ENCODE data around the gene ADCY3.
"Not testable (repeated sequence)": the region's sequence is repeated elsewhere in the genome, so short reads cannot be mapped to it uniquely, and the experiment has no call there.

The ADCY3 gene

GRCh38 chr2:24809316-24810007 is 110.6 kb downstream of the ADCY3 start:
- no peak for DNase-seq (ENCODE audit: low spot score)

GRCh38 chr2:24806661-24807036 is 113.4 kb downstream of the ADCY3 start:
- DNase-seq (ENCODE audit: low spot score) = no peak

GRCh38 chr2:24805811-24806660 is 114.0 kb downstream of the ADCY3 start:
- DNase-seq (ENCODE audit: low spot score) = not testable (repeated sequence)

DNA sequence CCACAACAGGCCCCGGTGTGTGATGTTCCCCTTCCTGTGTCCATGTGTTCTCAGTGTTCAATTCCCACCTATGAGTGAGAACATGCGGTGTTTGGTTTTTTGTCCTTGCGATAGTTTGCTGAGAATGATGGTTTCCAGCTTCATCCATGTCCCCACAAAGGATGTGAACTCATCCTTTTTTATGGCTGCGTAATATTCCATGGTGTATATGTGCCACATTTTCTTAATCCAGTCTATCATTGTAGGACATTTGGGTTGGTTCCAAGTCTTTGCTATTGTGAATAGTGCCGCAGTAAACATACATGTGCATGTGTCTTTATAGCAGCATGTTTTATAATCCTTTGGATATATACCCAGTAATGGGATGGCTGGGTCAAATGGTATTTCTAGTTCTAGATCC is 119.5 kb downstream of the ADCY3 start:
- DNase-seq (ENCODE audit: low spot score) = not testable (repeated sequence)

DNA sequence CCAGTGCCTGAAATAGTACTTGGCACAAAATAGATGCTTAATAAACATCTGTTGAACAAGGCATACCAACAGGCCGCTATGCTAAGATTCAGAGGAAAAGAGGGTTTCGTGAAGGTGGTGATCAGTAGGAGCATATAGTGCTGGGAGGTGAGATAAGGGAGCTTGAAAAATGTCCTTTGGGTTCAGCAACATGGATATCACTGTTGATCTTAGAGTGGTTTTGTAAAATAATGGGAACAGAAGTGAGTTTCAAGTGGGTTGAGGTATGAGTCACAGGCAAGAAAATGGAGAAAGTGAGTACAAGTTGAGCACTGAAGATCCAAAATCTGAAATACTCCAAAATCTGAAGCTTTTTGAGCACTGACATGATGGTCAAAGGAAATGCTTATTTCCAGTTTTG is 122.4 kb downstream of the ADCY3 start:
- no peak for DNase-seq (ENCODE audit: low spot score)

DNA sequence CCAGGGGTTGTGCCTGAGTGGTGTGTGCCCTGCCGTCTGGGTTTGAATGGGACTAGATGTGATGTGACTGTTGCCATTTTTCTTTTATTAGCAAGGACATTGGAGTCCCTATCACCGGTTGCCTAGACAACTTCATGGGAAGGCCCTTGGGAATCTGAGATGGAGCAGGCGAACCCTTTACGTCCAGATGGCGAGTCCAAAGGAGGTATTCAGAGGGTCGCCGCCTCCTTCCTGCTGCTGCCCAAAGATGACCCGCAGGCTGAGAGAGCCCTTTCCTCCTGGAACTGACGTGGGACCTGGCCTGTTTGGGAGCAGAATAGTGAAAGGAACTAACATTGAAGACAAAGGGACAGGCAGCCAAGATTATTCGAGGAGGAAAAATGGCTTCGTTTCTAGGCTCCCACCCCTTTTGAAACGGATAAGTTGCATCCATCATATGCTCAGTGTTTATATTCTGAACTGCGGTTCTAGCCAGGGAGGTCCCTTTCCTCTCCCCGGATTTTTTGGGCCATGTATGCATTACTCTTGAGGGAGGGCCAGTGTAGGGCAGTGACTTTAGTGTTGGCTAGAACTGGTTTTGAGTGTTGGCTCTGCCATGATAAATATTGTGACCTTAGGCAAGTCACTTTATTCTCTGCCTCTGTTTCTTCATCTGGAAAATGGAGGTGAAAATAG is 126.1 kb downstream of the ADCY3 start:
- peak; percentile 20 for DNase-seq (ENCODE audit: low spot score)

DNA sequence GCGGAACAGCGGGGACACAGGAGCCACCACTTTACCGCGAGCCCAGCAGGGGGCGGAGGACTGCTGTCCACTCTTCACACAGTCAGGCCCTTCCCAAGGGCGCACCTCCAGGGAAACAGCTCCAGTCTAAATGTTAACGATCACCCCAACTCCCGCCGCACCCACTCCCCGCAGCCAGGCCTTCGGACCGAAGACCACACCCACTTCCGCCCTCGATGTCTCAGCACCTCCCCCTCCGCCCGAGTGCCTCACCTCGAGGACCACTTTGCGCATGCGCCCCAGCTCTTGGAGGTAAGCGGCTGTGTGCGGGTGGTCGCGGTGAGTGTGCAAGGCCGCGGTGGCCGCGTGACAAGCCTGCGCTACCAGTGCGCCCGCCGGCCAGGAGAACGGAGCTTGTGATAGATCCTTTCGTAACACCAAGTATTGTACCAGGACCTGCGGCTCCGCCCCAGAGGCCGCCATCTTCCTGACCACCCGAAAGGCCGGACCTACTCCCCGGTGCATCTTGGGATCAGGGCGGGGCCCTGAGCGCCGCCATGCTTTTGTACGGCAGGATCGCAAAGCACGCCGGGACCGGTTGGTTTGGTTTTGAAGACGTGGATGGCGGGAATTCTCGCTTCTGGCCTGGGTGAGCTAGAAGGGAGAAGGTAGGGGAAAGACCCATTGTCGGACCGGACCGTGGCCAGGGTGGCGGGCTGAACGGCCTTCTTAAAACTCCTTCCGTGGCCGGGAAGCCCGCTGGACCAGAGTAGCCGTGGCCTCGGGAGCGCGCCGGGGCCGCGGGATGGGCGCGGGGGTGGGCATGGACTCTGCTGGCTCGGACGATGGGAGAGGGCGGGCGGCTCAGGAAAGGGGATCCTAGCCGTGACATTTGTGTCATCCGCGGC is 126.9 kb downstream of the ADCY3 start, which contains the start of the genes CENPO and PTRHD1:
Gene CENPO (plus strand): TSS at position 552 of the 887 bp plus-strand sequence. CDS start 495 bp downstream, outside the sequence.
Gene PTRHD1 (minus strand): TSS at position 518 of the 887 bp plus-strand sequence. CDS start 14 bp downstream, at position 504.
- DNase-seq (ENCODE audit: low spot score) = peak; percentile 98

DNA sequence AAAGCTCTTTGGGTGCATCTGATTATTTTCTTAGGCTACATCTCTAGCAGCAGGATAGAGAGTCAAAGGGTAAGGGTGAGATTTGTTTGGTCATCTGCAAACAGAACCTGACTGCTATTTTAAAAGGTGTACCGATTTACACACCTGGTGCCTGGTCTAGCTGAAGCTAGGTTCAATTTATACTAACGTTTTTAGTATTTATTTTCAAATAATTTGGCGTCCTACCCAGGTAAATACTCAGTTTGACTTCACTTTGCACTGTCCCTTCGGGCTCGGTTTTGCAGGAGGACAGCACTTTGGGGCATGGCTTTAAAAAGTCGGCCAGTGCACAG is 127.5 kb downstream of the ADCY3 start:
- DNase-seq (ENCODE audit: low spot score) = no peak

DNA sequence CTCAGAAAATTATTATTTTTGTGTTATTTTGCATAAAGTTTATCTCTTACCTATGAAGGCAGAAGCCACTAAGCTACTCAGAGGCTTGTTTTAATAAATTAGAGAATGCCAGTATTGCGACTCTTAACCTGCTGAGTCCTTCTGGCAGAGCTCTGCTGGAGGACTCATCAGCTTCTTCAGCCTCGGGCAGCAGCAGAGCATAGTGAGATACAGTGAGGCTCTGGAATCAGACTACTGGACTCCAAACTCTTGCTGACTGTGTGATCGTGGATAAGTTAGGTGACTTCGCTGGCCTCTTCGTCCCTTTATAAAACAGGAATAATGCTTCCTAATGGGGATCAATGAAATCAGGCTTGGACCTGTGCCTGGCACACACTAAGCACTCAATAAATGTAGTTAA is 128.6 kb downstream of the ADCY3 start:
- DNase-seq (ENCODE audit: low spot score) = no peak

- no peak for DNase-seq (ENCODE audit: low spot score)
Measured at GRCh38 chr2:24788816-24789215, 131.2 kb downstream of the ADCY3 start.

DNA sequence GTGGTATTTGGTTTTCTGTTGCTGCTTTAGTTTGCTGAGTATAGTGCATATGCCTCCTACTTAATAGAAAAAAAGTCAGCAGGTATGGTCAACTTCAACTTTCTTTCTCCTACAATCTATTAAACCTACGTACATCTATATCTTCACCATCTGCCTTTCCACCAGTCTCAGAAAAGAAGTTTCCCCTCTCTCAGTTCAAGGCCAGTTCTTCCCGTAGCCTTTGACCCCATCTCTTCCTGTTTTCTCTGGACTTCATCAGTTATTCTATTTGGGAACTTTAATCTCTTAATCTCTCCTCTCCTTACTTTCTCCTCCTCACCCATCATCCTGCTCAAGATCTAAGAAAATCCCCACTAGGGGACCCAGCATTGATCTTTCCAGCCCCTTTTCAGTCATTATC is 132.5 kb downstream of the ADCY3 start:
- DNase-seq (ENCODE audit: low spot score) = no peak

- no peak for DNase-seq (ENCODE audit: low spot score)
Measured at GRCh38 chr2:24785671-24786321, 134.2 kb downstream of the ADCY3 start.

- no peak for DNase-seq (ENCODE audit: low spot score)
Measured at GRCh38 chr2:24783641-24784040, 136.4 kb downstream of the ADCY3 start.

GRCh38 chr2:24779116-24779515 is 140.9 kb downstream of the ADCY3 start:
- no peak for DNase-seq (ENCODE audit: low spot score)

GRCh38 chr2:24774373-24774772 is 145.7 kb downstream of the ADCY3 start:
- DNase-seq (ENCODE audit: low spot score) = no peak

DNA sequence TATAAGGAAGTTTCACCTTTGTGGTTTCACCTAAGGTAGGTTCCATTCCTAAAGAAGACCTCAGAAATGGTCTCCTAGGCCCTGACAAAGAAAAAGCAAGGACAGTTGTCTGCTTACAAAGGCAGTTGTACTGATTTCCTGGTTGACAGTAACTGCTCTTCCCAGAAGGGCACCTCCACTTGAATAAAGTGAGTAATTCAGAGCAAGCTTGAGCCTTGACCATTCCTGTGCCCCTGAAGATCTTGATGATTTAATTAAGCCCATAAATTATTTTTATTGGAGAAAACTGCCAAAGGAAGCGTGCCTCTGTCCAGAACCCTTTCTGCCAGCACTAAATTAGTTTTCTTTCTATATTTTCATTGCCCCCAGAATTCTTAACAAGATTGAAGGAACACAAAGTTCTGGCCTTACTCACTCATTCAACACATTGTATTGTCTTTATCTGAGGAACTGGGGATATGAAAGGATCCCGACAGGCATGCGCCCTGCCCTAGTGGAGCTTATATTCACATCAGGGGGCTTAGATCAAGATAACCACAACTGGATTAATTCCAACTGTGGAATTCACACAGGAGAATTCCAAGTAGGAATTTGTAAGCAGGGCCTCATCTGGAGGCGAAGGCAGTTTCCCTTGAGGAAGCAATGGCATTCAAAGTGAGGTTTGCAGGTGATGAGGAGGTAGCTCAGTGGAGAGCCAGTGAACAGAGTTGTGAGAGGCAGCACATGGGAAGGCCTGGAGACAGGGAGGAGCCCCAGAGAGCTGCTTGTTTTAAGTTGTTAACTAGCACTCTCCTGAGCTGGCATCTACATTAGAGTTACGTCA is 148.1 kb downstream of the ADCY3 start:
- no peak for DNase-seq (ENCODE audit: low spot score)

- no peak for DNase-seq (ENCODE audit: low spot score)
Measured at GRCh38 chr2:24771061-24771460, 149.0 kb downstream of the ADCY3 start.
